Stimulated activated CD8-positive, alpha-beta memory T cell treated with anti-CD3 and anti-CD28 coated beads, Interleukin-12 subunit alpha, Interleukin-12 subunit beta, amount 100 ng/mL, for 4 hours (primary cell): Measurements from ENCODE around the gene TMEM176A.

Experiments
- DNase-seq: peaks from one replicate; pipeline ENCODE4 v3.0.0-alpha.2; 2020; ENCODE audit warnings: low read depth

TMEM176A gene

GRCh38 chr7:150849204-150849775 lies 48.7 kb downstream of the TMEM176A start:
- no peak for DNase-seq

DNA sequence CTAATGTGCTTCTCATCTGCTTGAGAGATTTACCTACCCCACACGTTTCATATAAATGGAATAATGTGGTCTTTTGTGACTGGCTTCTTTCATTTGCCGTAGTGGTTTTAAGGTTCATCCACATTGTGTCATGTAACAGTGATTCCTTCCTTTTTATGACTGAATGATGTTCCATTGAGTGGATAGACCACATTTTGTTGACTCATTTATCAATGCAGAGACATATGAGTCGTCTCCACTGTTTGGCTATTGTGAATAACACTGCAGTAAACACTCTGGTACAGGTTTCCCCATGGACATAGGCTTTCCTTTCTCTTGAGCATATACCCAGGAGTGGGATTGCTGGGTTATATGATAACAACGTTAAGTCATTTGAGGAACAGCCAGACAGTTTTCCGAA lies 49.7 kb downstream of the TMEM176A start:
- no peak for DNase-seq

GRCh38 chr7:150851492-150852370 lies 51.2 kb downstream of the TMEM176A start:
- DNase-seq, result no peak

DNA sequence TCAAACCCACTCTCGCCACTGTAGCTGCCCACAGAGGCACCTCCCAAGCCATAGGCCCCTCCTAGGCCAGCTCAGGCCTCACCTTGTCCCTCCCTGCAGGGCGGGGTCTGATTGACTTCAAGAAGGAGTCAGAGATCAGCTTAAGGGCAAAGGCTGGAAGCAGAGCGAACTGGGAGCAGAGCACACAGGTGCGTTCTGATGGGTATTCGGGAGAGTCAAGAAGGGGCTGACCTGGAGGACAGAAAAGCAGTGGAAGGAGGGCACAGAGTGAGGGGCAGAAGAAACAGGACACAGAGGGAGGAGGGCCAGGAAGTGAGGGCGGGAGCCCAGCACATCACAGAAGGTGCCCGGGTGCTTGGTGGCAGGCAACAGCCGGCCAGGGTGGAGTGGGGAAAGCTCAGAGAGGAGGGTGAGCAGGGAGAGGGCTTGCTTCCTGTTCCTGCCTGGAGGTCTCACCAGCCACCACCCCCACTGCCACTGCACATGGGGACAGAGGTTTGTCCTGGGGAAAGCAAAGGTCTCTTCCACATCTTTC lies 51.9 kb downstream of the TMEM176A start, which contains the start of gene AOC1:
AOC1 (plus strand) TSS at position 147 of the 535 bp plus-strand sequence. CDS start 3,954 bp downstream, outside the sequence.
- no peak for DNase-seq

DNA sequence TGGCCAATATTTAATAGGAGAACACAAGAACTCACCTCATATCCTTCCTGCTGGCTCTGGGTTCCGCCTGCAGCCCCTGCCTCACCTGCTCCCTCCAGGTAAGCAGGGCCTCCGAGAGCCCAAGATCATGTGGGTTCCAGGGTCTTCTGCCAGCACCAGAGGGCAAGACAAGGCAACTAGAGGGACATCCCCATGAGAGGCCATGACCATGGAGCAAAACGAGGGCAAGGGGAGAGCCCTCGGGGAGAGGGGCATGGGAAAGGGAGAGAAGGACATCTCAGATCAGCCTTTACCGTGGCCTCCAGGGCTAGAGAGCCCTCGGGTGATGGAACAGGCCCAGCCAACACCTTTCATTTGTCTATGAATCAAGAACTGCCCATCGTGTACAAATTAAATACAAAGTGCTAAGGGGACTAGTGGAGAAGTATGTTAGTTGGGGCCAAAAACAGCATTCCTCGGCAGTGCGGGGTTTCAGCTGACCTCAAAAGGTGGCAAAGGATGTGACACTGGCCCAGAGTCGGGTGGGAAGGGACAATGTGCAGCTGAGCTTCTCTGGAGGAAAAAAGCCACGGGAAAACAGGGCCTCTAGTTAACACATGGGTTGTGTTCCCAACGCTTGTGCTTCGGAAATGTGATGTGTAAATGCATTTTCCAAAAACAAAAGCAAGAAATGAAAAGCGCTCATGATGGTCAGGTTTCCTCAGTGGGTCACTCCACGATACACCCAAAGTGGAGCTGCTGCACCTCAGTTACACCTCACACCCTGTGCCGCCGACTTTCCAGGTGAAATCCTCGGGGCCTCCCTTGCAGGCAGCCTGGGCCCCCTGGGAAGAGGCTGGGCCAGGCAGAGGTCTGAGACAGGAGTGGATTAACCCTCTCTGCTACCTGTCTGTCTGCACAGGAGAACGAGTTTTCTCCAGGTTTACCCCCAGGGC lies 53.8 kb downstream of the TMEM176A start:
- DNase-seq, result no peak
